ENCODE results near the gene POTEF.
"Not testable (repeated sequence)": the region's sequence is repeated elsewhere in the genome, so short reads cannot be mapped to it uniquely, and the experiment has no call there.

The POTEF gene

GRCh38 chr2:130129120-130129829 is at the start of gene POTEF:
TSS of gene POTEF (minus strand) at chr2:130129222. CDS start at chr2:130120515, 8,707 bp downstream.
- DNase-seq: not testable (repeated sequence)

- not testable (repeated sequence) for DNase-seq
These were observed 45.8 kb upstream of the POTEF start for GRCh38 chr2:130174866-130175265.

- no peak for DNase-seq
These were observed 40.9 kb upstream of the POTEF start for GRCh38 chr2:130169896-130170295.

- not testable (repeated sequence) for DNase-seq
These were observed 40.1 kb upstream of the POTEF start for GRCh38 chr2:130169163-130169562.

- DNase-seq: not testable (repeated sequence)
These were observed 37.6 kb upstream of the POTEF start for GRCh38 chr2:130166611-130167010.

- DNase-seq: no peak
These were observed 36.4 kb upstream of the POTEF start for GRCh38 chr2:130165293-130166016.

- DNase-seq: no peak
These were observed 33.9 kb upstream of the POTEF start for GRCh38 chr2:130162968-130163367.

- DNase-seq: not testable (repeated sequence)
These were observed 33.5 kb upstream of the POTEF start for GRCh38 chr2:130162486-130162885.

- not testable (repeated sequence) for DNase-seq
These were observed 32.0 kb upstream of the POTEF start for GRCh38 chr2:130160838-130161705.

GRCh38 chr2:130160131-130160530 is 31.1 kb upstream of the POTEF start:
- DNase-seq: no peak

- DNase-seq: not testable (repeated sequence)
These were observed 30.4 kb upstream of the POTEF start for GRCh38 chr2:130159376-130159775.

- no peak for DNase-seq
These were observed 29.6 kb upstream of the POTEF start for GRCh38 chr2:130158631-130159030.

- not testable (repeated sequence) for DNase-seq
These were observed 28.9 kb upstream of the POTEF start for GRCh38 chr2:130157825-130158514.

- not testable (repeated sequence) for DNase-seq
These were observed 28.3 kb upstream of the POTEF start for GRCh38 chr2:130157354-130157753.

- DNase-seq: no peak
These were observed 27.6 kb upstream of the POTEF start for GRCh38 chr2:130156624-130157004.

- not testable (repeated sequence) for DNase-seq
These were observed 27.1 kb upstream of the POTEF start for GRCh38 chr2:130155956-130156623.

GRCh38 chr2:130154773-130155765 is 26.0 kb upstream of the POTEF start:
- no peak for DNase-seq

- not testable (repeated sequence) for DNase-seq
These were observed 25.4 kb upstream of the POTEF start for GRCh38 chr2:130154423-130154770.

- not testable (repeated sequence) for DNase-seq
These were observed 24.9 kb upstream of the POTEF start for GRCh38 chr2:130153721-130154422.

Measured in stimulated activated CD4-positive, alpha-beta T cell treated with anti-CD3 and anti-CD28 coated beads, Interleukin-2, amount 100 ng/mL, for 48 hours (primary cell).